ENCODE measurements around the gene CCL21. TPM values are rescaled to one million over a fixed set of nuclear protein-coding genes. Genes with fewer than 3 reads are reported as not detected.

The CCL21 gene
- total RNA-seq, 2 donors from 2014 or later: 19.0 to 65.3 TPM

- no peak for ATAC-seq
- intact Hi-C loops (cut with DNase I): no loop called here
- no peak for DNase-seq
Observed at GRCh38 chr9:34684145-34684544, 25.8 kb downstream of the CCL21 start.

GRCh38 chr9:34675869-34676268 is 34.1 kb downstream of the CCL21 start:
- intact Hi-C loops (cut with DNase I): no loop called here
- DNase-seq (no peak), ATAC-seq (peak in 1 of 2 donors; percentile 17)

- DNase-seq (peak; percentile 74), ATAC-seq (peak; percentile 70 to 86)
- intact Hi-C loops (cut with DNase I): no loop called here
Observed at GRCh38 chr9:34675048-34675714, 34.8 kb downstream of the CCL21 start.

- intact Hi-C loops (cut with DNase I): no loop called here
- DNase-seq: no peak
- ATAC-seq: no peak
Observed at GRCh38 chr9:34674440-34674839, 35.5 kb downstream of the CCL21 start.

- DNase-seq (no peak), ATAC-seq (no peak)
- intact Hi-C loops (cut with DNase I): no loop called here
Observed at GRCh38 chr9:34671307-34671706, 38.6 kb downstream of the CCL21 start.

- no peak for ATAC-seq
- intact Hi-C loops (cut with DNase I): loop anchor here in 1 of 2 donors (5.0 kb wide), 1 partner anchor 32 kb away; no protein-coding TSS in a partner anchor
- no peak for DNase-seq
Observed at GRCh38 chr9:34669809-34670562, 40.0 kb downstream of the CCL21 start.

GRCh38 chr9:34665381-34666250 is 44.3 kb downstream of the CCL21 start:
- DNase-seq (peak; percentile 95), ATAC-seq (peak; percentile 90 to 92)
- intact Hi-C loops (cut with DNase I): loop anchor here in 1 of 2 donors (5.0 kb wide), 1 partner anchor 37 kb away; no protein-coding TSS in a partner anchor

GRCh38 chr9:34665067-34665380 is 44.9 kb downstream of the CCL21 start:
- DNase-seq (no peak), ATAC-seq (no peak)
- intact Hi-C loops (cut with DNase I): loop anchor here in 1 of 2 donors (5.0 kb wide), 1 partner anchor 37 kb away; no protein-coding TSS in a partner anchor

GRCh38 chr9:34664281-34665066 is 45.5 kb downstream of the CCL21 start:
- DNase-seq (peak; percentile 81), ATAC-seq (peak; percentile 44 to 48)
- intact Hi-C loops (cut with DNase I): loop anchor here in 1 of 2 donors (5.0 kb wide), 1 partner anchor 38 kb away; no protein-coding TSS in a partner anchor

- no peak for DNase-seq
- intact Hi-C loops (cut with DNase I): no loop called here
- ATAC-seq: no peak
Observed at GRCh38 chr9:34663303-34663605, 46.7 kb downstream of the CCL21 start.

GRCh38 chr9:34662526-34663302 is 47.2 kb downstream of the CCL21 start, which contains the start of gene CCL27:
Gene CCL27 (minus strand): TSS chr9:34662657. CDS start chr9:34662633, 24 bp downstream.
- ATAC-seq (no peak), DNase-seq (no peak)
- intact Hi-C loops (cut with DNase I): no loop called here

GRCh38 chr9:34659592-34660253 is 50.2 kb downstream of the CCL21 start:
- intact Hi-C loops (cut with DNase I): no loop called here
- ATAC-seq (no peak), DNase-seq (no peak)

Other genes with a start within 250 kb of the CCL21 start
- gene ENHO, start 187.1 kb downstream of the CCL21 start, total RNA-seq: under 1 TPM; 0.56 to 0.60 TPM
- gene CNTFR, start 120.4 kb downstream of the CCL21 start, total RNA-seq: 10 to 100 TPM; 21.3 to 45.3 TPM
- gene RPP25L, start 98.0 kb downstream of the CCL21 start, total RNA-seq: 10 to 100 TPM; 20.8 to 27.8 TPM
- 100 to 1,000 TPM in 1 of 2 donors, 10 to 100 TPM in 1; 93.6 to 109 TPM for gene DCTN3, start 89.6 kb downstream of the CCL21 start, total RNA-seq
- gene ARID3C, start 81.1 kb downstream of the CCL21 start, total RNA-seq: not detected
- 10 to 100 TPM; 31.8 to 33.3 TPM for gene SIGMAR1, start 72.3 kb downstream of the CCL21 start, total RNA-seq
- 10 to 100 TPM; 36.9 to 37.9 TPM for gene GALT, start 63.5 kb downstream of the CCL21 start, total RNA-seq
- gene IL11RA, start 58.0 kb downstream of the CCL21 start, total RNA-seq: 10 to 100 TPM; 38.3 to 51.0 TPM
- not detected for gene CCL27, start 47.5 kb downstream of the CCL21 start, total RNA-seq
- 10 to 100 TPM in 1 of 2 donors, 1 to 10 TPM in 1; 8.0 to 13.4 TPM for gene CCL19, start 18.9 kb downstream of the CCL21 start, total RNA-seq
- gene PHF24, start 248.1 kb upstream of the CCL21 start, total RNA-seq: under 1 TPM; 0.32 to 0.47 TPM